Heart left ventricle (tissue), 16 donors: ENCODE data around the gene SHTN1. TPM values are rescaled to one million over a fixed set of nuclear protein-coding genes. Genes with fewer than 3 reads are reported as not detected.
A peak's percentile ranks its signal among the peaks of the same experiment; 100 is the strongest.

Experiments used
- ATAC-seq, 4 donors: fragments of 200-7000 bp; cut with Tn5 transposase; one replicate each; pipeline ENCODE4 v1.9.1; 2020 to 2022; ENCODE audit warnings: moderate library complexity in 4 of 4, mild to moderate bottlenecking in 3 of 4, moderate number of reproducible peaks in 1 of 4
- DNase-seq, 5 donors: peaks; one replicate each; pipeline ENCODE4 v3.0.0-alpha.2; 2020
- H3K27ac ChIP-seq, 12 donors: fragments of 200-600 bp; sonication (generic) in 4 of 12; one replicate each; pipeline versions ENCODE4 v1.5.0 to v1.8.0; 2016 to 2022; ENCODE audit warnings: mild to moderate bottlenecking in 2 of 12
- H3K27me3 ChIP-seq, 9 donors: fragments of 200-600 bp; sonication (generic) in 2 of 9; one replicate each; pipeline versions ENCODE4 v1.5.1 to v1.8.0; 2016 to 2022; ENCODE audit warnings: mild to moderate bottlenecking in 3 of 9
- H3K36me3 ChIP-seq, 9 donors: fragments of 200-600 bp; sonication (generic) in 2 of 9; one replicate each; pipeline versions ENCODE4 v1.5.0 to v1.8.0; 2018 to 2022; ENCODE audit warnings: mild to moderate bottlenecking in 2 of 9
- H3K4me1 ChIP-seq, 12 donors: fragments of 200-600 bp; sonication (generic) in 4 of 12; one replicate each; pipeline versions ENCODE4 v1.5.0 to v1.8.0; 2016 to 2022; ENCODE audit warnings: mild to moderate bottlenecking in 3 of 12
- H3K4me3 ChIP-seq, 12 donors: fragments of 200-600 bp; sonication (generic) in 4 of 12; one replicate each; pipeline versions ENCODE4 v1.5.0 to v1.8.0; 2017 to 2022; ENCODE audit warnings: mild to moderate bottlenecking in 9 of 12, moderate library complexity in 4 of 12
- H3K9me3 ChIP-seq, 12 donors: fragments of 200-600 bp; sonication (generic) in 4 of 12; one replicate each; pipeline versions ENCODE4 v1.5.0 to v1.8.0; 2016 to 2022; ENCODE audit warnings: mild to moderate bottlenecking in 1 of 12
- POLR2A ChIP-seq, 2 donors: fragments of 450-650 bp; IDR thresholded peaks; one replicate each; pipeline ENCODE4 v1.6.1; 2017; ENCODE audit warnings: antibody characterized with exemption in 2 of 2, mild to moderate bottlenecking in 2 of 2, moderate library complexity in 2 of 2
- WGBS, 4 donors: extraction: QIAGEN DNeasy Blood & Tissue Kit in 2 of 4; methylation state at CpG; one replicate each; pipeline versions ENCODE4 v1.1.5 to v1.1.7; 2013 to 2018; 5-methylcytosine and 5-hydroxymethylcytosine counted together
- intact Hi-C, 10 donors: fragments of 100-400 bp; cut with DNase I; formaldehyde crosslinking; loops; one replicate each; pipeline versions ENCODE4 v1.11.1 to v1.14.2; 2022
- polyA plus RNA-seq, 2 donors: library from polyadenylated mRNA; stranded (reverse); fragments of 200-250 nt; gene quantifications; one replicate each; pipeline ENCODE4 v1.2.3, GENCODE V29; 2013
- total RNA-seq, 9 donors: library from RNA; depleted of rRNA in 2 of 9; stranded (reverse); fragments of >200 nt in 2 of 9; fragmentation: NEBNext Ultra II Directional in 3 of 9; extraction: Animal tissue kit (Norgen Biotek cat#: 25700) in 3 of 9; gene quantifications; one replicate each; pipeline versions ENCODE4 v1.1.0 to v1.2.4, GENCODE V29; 2016 to 2023
- TF ChIP-seq, protein P1 (sequence below), 12 donors: fragments of 200-600 bp; sonication (generic) in 4 of 12; IDR thresholded peaks; one replicate each; pipeline versions ENCODE4 v1.5.0 to v1.8.0; 2018 to 2022; ENCODE audit warnings: antibody characterized with exemption in 12 of 12, mild to moderate bottlenecking in 5 of 12
- donor health status: ischemic (EF 13 %, LVEDD 7.1; RV severe dilation, severe dysfunction).
- donor health status: healthy with polysubstance abuse.
- donor health status: DM: no; HTN: yes; CAD: no.
- donor health status: DM: no; HTN: no; CAD: no.
- donor health status: ischemic (EF 25% LVEDD 6.9; RV normal size, moderate dysfunction).
- donor health status: ischemic (EF 25% LVEDD 5.7; RV mildly dilated, moderate dysfunction).
- donor health status: healthy.
- donor health status: DM: yes; HTN: yes; CAD: no.
- donor health status: ischemic (EF 35%, LVEDD 5.7; RV mildly dilated, moderate dysfunction).
- donor health status: nonischemic (EF 11% LVEDD 7.7; RV severe dilation, severe dysfunction).
- donor health status: DM: yes; HTN: yes; CAD: no.
- donor health status: PGD.
- donor health status: ischemic (EF 29% LVEDD 5.4; RV normal size, mild dysfunction).
- donor health status: nonischemic (EF 23%, LVEDD 6.1; RV moderate dilation, normal function).

Gene SHTN1
- total and polyA plus RNA-seq, 11 donors = 1.2 to 16.5 (median 2.5) TPM

DNA sequence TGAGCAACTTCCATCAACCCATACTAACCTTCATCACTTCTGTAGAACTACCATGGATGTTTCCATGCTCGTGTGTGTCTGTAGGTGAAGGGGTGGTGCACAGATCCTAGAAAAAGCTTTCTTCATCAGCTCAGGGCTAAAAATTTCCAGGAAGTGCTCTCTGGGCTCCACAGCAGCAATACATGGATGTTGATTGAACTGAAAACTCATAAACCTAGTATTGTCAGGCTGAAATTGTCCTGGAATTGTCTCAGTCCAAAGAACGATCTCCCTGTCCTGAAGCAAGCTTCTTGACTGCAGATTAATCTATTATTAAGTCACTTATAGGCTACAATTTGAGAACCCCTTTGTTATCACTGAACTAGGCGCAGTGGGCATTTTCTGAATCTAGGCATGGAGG, 115.9 kb downstream of the SHTN1 start:
- no peak for DNase-seq
- H3K27ac ChIP-seq = no peak overlapping the region
- no peak overlapping the region for H3K4me3 ChIP-seq
- ATAC-seq = no peak
- intact Hi-C loops = no loop called here
- peaks cover 0 to 23% (median 2%) of the 10 kb centered on the region in 12 donors for H3K4me1 ChIP-seq
- TF ChIP-seq POLR2A (IDR thresholded peaks at IDR 0.05) = no peak
- TF ChIP-seq, protein P1, sequence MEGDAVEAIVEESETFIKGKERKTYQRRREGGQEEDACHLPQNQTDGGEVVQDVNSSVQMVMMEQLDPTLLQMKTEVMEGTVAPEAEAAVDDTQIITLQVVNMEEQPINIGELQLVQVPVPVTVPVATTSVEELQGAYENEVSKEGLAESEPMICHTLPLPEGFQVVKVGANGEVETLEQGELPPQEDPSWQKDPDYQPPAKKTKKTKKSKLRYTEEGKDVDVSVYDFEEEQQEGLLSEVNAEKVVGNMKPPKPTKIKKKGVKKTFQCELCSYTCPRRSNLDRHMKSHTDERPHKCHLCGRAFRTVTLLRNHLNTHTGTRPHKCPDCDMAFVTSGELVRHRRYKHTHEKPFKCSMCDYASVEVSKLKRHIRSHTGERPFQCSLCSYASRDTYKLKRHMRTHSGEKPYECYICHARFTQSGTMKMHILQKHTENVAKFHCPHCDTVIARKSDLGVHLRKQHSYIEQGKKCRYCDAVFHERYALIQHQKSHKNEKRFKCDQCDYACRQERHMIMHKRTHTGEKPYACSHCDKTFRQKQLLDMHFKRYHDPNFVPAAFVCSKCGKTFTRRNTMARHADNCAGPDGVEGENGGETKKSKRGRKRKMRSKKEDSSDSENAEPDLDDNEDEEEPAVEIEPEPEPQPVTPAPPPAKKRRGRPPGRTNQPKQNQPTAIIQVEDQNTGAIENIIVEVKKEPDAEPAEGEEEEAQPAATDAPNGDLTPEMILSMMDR (IDR thresholded peaks at IDR 0.05) = no peak
- 59 to 96% (median 93%) methylated on average over 3 of the region's 3 CpGs for WGBS, 4 donors
- H3K36me3 ChIP-seq = peaks cover 0 to 6% (median 0%) of the 10 kb centered on the region in 9 donors
- no peaks in the 10 kb centered on the region for H3K27me3 ChIP-seq
- H3K9me3 ChIP-seq = no peaks in the 10 kb centered on the region

DNA sequence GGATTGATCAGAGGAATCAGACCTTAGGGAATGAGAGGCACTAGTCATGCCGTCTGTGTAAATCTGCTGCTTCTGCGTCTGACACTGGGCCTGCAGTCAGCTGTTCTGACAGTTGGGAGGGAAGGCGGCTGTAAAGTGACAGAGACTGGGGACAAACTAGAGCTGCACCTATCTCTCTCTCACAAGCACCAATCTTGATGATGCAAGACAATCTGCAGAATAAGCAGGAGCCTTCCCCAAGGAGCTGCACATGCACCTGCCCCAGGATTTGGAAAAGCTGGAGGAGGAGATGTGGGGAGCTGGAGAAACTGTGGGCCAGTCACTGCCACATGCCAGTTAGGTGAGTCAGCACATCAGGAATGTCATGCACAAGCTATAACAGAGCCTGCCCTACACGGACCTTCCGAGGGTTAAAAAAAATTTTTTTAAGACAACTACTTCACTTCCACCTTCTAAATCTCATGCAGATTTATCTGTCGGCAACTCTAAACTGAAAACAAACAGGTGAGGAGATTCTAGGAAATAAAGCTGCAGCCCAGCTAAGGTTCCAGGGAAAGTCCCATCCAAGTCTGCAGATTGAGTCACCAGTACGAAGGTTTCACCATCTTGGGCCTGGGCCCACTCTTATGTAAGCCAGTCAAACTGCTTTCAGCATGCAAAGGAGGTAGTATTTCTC, 116.5 kb downstream of the SHTN1 start:
- ATAC-seq = peak in 3 of 4 donors; percentile 68 to 89 (median 70)
- Histone ChIP-seq H3K36me3 (peaks cover 0 to 6% (median 0%) of the 10 kb centered on the region in 9 donors), H3K27me3 (no peaks in the 10 kb centered on the region), H3K27ac (no peak overlapping the region), H3K4me3 (no peak overlapping the region), H3K4me1 (peaks cover 0 to 23% (median 2%) of the 10 kb centered on the region in 12 donors), H3K9me3 (no peaks in the 10 kb centered on the region)
- DNase-seq = peak in 2 of 5 donors; percentile 39 to 45
- 55 to 63% (median 57%) methylated on average over 7 of the region's 7 CpGs for WGBS, 4 donors
- TF ChIP-seq, protein P1 (IDR thresholded peaks at IDR 0.05) = no peak
- TF ChIP-seq POLR2A (IDR thresholded peaks at IDR 0.05) = no peak
- intact Hi-C loops = no loop called here

DNA sequence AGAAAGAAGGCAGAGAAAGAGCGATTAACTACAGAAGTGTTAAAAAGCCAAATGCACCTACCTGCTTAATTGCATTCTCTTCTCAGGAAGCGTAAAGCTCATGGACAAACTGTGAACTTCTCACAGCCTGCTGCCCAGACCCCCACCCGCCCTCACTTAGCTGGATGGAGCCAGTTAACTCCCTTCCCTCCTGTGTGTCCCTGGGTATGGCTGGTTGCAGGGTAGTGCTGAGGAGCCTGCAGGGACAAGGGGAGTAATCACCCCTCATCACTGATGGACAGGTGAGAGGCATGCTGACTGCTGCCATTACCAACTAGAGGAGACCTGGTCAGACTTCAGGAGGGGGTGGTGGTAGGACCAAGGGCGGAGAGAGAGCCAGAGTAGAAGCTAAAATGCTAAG, 118.2 kb downstream of the SHTN1 start:
- Histone ChIP-seq H3K4me3 (no peak overlapping the region), H3K27me3 (no peaks in the 10 kb centered on the region), H3K36me3 (peaks cover 0 to 6% (median 0%) of the 10 kb centered on the region in 9 donors), H3K27ac (no peak overlapping the region), H3K4me1 (peaks cover 0 to 21% (median under 1%) of the 10 kb centered on the region in 12 donors), H3K9me3 (no peaks in the 10 kb centered on the region)
- DNase-seq = no peak
- WGBS, 4 donors = 89 to 99% (median 91%) methylated on average over 4 of the region's 4 CpGs
- no peak for TF ChIP-seq POLR2A (IDR thresholded peaks at IDR 0.05)
- TF ChIP-seq, protein P1 (IDR thresholded peaks at IDR 0.05) = no peak
- intact Hi-C loops = no loop called here
- ATAC-seq = no peak

DNA sequence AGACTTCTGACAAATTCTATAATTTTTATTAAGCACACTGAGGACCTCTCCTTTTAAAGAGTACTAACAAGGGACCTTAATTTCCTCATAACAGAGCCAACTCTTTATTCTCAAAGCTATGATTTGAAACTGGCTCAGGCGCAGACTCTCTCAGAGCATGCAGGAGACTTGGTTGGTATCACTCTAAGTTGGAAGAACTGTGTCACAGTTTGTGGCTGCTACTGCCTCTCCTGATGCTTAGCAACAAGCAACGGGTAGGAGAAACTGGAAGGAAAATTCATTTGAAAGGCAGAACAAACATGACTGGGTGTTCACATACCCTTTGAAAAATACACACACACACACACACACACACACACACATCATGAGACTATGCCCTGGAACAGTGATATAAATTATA, 122.3 kb downstream of the SHTN1 start:
- DNase-seq = no peak
- TF ChIP-seq, protein P1 (IDR thresholded peaks at IDR 0.05) = no peak
- no peak for TF ChIP-seq POLR2A (IDR thresholded peaks at IDR 0.05)
- ATAC-seq = no peak
- Histone ChIP-seq H3K4me1 (no peaks in the 10 kb centered on the region), H3K27ac (no peak overlapping the region), H3K9me3 (no peaks in the 10 kb centered on the region), H3K36me3 (peaks cover 0 to 6% (median 0%) of the 10 kb centered on the region in 9 donors), H3K4me3 (no peak overlapping the region), H3K27me3 (no peaks in the 10 kb centered on the region)
- WGBS, 4 donors = 81 to 87% (median 83%) methylated on average over 2 of the region's 2 CpGs
- intact Hi-C loops = no loop called here
